ENCODE results near the gene ITPR1. TPM values are rescaled to one million over a fixed set of nuclear protein-coding genes. Genes with fewer than 3 reads are reported as not detected.

The ITPR1 gene
- total and polyA plus RNA-seq, 4 donors, result 3.7 to 39.4 (median 8.2) TPM

GRCh38 chr3:4643904-4644547, 150.9 kb downstream of the ITPR1 start:
- no peaks in the 10 kb centered on the region for H3K4me1 ChIP-seq (ENCODE audit: control insufficient read depth in 4 of 4, insufficient read depth in 4 of 4, low read length in 3 of 4)
- no peaks in the 10 kb centered on the region for H3K9me3 ChIP-seq (ENCODE audit: control insufficient read depth in 4 of 4, low read length in 3 of 4)
- DNase-seq (ENCODE audit: low spot score), result no peak
- no peak overlapping the region for H3K4me3 ChIP-seq (ENCODE audit: low read depth in 1 of 3, low read length in 3 of 3)
- TF ChIP-seq, protein P1, sequence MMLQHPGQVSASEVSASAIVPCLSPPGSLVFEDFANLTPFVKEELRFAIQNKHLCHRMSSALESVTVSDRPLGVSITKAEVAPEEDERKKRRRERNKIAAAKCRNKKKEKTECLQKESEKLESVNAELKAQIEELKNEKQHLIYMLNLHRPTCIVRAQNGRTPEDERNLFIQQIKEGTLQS (IDR thresholded peaks at IDR 0.05), result no peak
- TF ChIP-seq RXRA (IDR thresholded peaks at IDR 0.05) (no peak), RAD21 (IDR thresholded peaks at IDR 0.05) (no peak), JUND (IDR thresholded peaks at IDR 0.05) (no peak), CTCF (IDR thresholded peaks at IDR 0.05; ENCODE audit: low read depth, low read length, missing input control) (no peak)
- H3K27ac ChIP-seq (ENCODE audit: low read depth in 1 of 2, low read length in 2 of 2), result no peak overlapping the region
- H3K9ac ChIP-seq (ENCODE audit: low read depth in 1 of 2, low read length in 2 of 2), result no peak overlapping the region
- peaks cover 0 to 5% (median 0%) of the 10 kb centered on the region in 4 donors for H3K36me3 ChIP-seq (ENCODE audit: control insufficient read depth in 4 of 4, insufficient read depth in 3 of 4, low read depth in 1 of 4, low read length in 3 of 4)
- WGBS, result 85% methylated on average over 9 of the region's 9 CpGs
- no peaks in the 10 kb centered on the region for H3K27me3 ChIP-seq (ENCODE audit: control insufficient read depth in 4 of 4, insufficient read depth in 4 of 4, low read length in 3 of 4)

DNA sequence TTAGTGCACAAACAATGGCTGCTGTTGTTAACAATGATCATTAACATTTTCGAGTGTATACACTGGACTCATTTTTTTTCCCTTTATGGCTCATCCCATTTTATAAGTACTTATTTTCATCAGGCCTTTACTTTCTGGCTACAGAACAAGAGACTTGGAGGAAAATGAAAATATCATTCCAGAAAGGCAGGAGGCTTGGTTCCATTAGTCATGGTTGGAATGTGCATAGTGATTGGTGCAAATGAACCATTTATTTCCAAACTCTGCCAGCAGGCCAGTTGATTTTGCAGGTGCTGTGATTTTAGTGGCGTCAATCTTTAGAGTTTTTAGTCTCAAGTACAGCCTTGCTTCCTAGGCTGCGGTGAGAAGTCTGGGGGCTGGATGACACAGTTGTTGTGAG, 151.8 kb downstream of the ITPR1 start:
- H3K36me3 ChIP-seq (ENCODE audit: control insufficient read depth in 4 of 4, insufficient read depth in 3 of 4, low read depth in 1 of 4, low read length in 3 of 4), result peaks cover 0 to 5% (median under 1%) of the 10 kb centered on the region in 4 donors
- no peaks in the 10 kb centered on the region for H3K4me1 ChIP-seq (ENCODE audit: control insufficient read depth in 4 of 4, insufficient read depth in 4 of 4, low read length in 3 of 4)
- no peak overlapping the region for H3K9ac ChIP-seq (ENCODE audit: low read depth in 1 of 2, low read length in 2 of 2)
- H3K9me3 ChIP-seq (ENCODE audit: control insufficient read depth in 4 of 4, low read length in 3 of 4), result no peaks in the 10 kb centered on the region
- H3K4me3 ChIP-seq (ENCODE audit: low read depth in 1 of 3, low read length in 3 of 3), result no peak overlapping the region
- 95% methylated on average over 3 of the region's 3 CpGs for WGBS
- H3K27me3 ChIP-seq (ENCODE audit: control insufficient read depth in 4 of 4, insufficient read depth in 4 of 4, low read length in 3 of 4), result no peaks in the 10 kb centered on the region
- H3K27ac ChIP-seq (ENCODE audit: low read depth in 1 of 2, low read length in 2 of 2), result no peak overlapping the region
- TF ChIP-seq HNF4A (conservative IDR thresholded peaks at IDR 0.05) (no peak), FOXA1 (IDR thresholded peaks at IDR 0.05) (no peak), YY1 (IDR thresholded peaks at IDR 0.05) (no peak), RAD21 (IDR thresholded peaks at IDR 0.05) (no peak)
- no peak for DNase-seq (ENCODE audit: low spot score)

- Histone ChIP-seq H3K36me3 (ENCODE audit: control insufficient read depth in 4 of 4, insufficient read depth in 3 of 4, low read depth in 1 of 4, low read length in 3 of 4) (peaks cover 0 to 5% (median under 1%) of the 10 kb centered on the region in 4 donors), H3K9me3 (ENCODE audit: control insufficient read depth in 4 of 4, low read length in 3 of 4) (no peaks in the 10 kb centered on the region), H3K27me3 (ENCODE audit: control insufficient read depth in 4 of 4, insufficient read depth in 4 of 4, low read length in 3 of 4) (no peaks in the 10 kb centered on the region), H3K4me1 (ENCODE audit: control insufficient read depth in 4 of 4, insufficient read depth in 4 of 4, low read length in 3 of 4) (no peaks in the 10 kb centered on the region), H3K9ac (ENCODE audit: low read depth in 1 of 2, low read length in 2 of 2) (no peak overlapping the region), H3K27ac (ENCODE audit: low read depth in 1 of 2, low read length in 2 of 2) (no peak overlapping the region), H3K4me3 (ENCODE audit: low read depth in 1 of 3, low read length in 3 of 3) (no peak overlapping the region)
- WGBS, result 91% methylated on average over 6 of the region's 6 CpGs
- TF ChIP-seq YY1 (IDR thresholded peaks at IDR 0.05) (no peak), HNF4G (IDR thresholded peaks at IDR 0.05) (no peak), HNF4A (conservative IDR thresholded peaks at IDR 0.05) (no peak), SP1 (IDR thresholded peaks at IDR 0.05) (no peak), CTCF (IDR thresholded peaks at IDR 0.05; ENCODE audit: low read depth, low read length, missing input control) (no peak), NR2F2 (IDR thresholded peaks at IDR 0.05) (no peak), MAX (IDR thresholded peaks at IDR 0.05) (no peak), FOXA1 (IDR thresholded peaks at IDR 0.05) (no peak)
- TF ChIP-seq, protein P2, sequence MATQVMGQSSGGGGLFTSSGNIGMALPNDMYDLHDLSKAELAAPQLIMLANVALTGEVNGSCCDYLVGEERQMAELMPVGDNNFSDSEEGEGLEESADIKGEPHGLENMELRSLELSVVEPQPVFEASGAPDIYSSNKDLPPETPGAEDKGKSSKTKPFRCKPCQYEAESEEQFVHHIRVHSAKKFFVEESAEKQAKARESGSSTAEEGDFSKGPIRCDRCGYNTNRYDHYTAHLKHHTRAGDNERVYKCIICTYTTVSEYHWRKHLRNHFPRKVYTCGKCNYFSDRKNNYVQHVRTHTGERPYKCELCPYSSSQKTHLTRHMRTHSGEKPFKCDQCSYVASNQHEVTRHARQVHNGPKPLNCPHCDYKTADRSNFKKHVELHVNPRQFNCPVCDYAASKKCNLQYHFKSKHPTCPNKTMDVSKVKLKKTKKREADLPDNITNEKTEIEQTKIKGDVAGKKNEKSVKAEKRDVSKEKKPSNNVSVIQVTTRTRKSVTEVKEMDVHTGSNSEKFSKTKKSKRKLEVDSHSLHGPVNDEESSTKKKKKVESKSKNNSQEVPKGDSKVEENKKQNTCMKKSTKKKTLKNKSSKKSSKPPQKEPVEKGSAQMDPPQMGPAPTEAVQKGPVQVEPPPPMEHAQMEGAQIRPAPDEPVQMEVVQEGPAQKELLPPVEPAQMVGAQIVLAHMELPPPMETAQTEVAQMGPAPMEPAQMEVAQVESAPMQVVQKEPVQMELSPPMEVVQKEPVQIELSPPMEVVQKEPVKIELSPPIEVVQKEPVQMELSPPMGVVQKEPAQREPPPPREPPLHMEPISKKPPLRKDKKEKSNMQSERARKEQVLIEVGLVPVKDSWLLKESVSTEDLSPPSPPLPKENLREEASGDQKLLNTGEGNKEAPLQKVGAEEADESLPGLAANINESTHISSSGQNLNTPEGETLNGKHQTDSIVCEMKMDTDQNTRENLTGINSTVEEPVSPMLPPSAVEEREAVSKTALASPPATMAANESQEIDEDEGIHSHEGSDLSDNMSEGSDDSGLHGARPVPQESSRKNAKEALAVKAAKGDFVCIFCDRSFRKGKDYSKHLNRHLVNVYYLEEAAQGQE (IDR thresholded peaks at IDR 0.05), result no peak
- TF ChIP-seq, protein P3, sequence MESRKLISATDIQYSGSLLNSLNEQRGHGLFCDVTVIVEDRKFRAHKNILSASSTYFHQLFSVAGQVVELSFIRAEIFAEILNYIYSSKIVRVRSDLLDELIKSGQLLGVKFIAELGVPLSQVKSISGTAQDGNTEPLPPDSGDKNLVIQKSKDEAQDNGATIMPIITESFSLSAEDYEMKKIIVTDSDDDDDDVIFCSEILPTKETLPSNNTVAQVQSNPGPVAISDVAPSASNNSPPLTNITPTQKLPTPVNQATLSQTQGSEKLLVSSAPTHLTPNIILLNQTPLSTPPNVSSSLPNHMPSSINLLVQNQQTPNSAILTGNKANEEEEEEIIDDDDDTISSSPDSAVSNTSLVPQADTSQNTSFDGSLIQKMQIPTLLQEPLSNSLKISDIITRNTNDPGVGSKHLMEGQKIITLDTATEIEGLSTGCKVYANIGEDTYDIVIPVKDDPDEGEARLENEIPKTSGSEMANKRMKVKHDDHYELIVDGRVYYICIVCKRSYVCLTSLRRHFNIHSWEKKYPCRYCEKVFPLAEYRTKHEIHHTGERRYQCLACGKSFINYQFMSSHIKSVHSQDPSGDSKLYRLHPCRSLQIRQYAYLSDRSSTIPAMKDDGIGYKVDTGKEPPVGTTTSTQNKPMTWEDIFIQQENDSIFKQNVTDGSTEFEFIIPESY (IDR thresholded peaks at IDR 0.05), result no peak
- TF ChIP-seq, protein P1 (IDR thresholded peaks at IDR 0.05), result no peak
- no peak for DNase-seq (ENCODE audit: low spot score)
Measured at GRCh38 chr3:4645468-4645867, 152.3 kb downstream of the ITPR1 start.
